Ovary (tissue), 3 donors: ENCODE measurements around the gene PLXNA4.

ENCODE experiments used
- CTCF ChIP-seq, 3 donors: fragments of 450-650 bp in 2 of 3; fragments of 200-600 bp in 1 of 3; IDR thresholded peaks; one replicate each; pipeline versions ENCODE4 v1.5.1 to v1.8.0; 2016 to 2022; ENCODE audit warnings: antibody characterized with exemption in 3 of 3, mild to moderate bottlenecking in 1 of 3
- EP300 ChIP-seq: sonication (generic); formaldehyde crosslinking; IDR thresholded peaks from one replicate; pipeline ENCODE4 v1.6.1; 2017; ENCODE audit warnings: antibody characterized with exemption
- donor health status: DM: no; HTN: no; CAD: no.

- TF ChIP-seq CTCF (IDR thresholded peaks at IDR 0.05) (no peak), EP300 (no peak)
These were observed 110.8 kb downstream of the PLXNA4 start for GRCh38 chr7:132465516-132465915.
